GM11168 (cell line): ENCODE data around the gene RHBDF2.

ENCODE experiments used
- in situ Hi-C: fragments of 300-500 bp; cut with MboI; formaldehyde crosslinking; loops from one replicate; pipeline ENCODE4 v1.12.0; 2022; ENCODE audit warnings: low sequenced_read_pairs; ENCODE audit not compliant: unreplicated experiment

The RHBDF2 gene

GRCh38 chr17:76469076-76469990 lies 31.9 kb downstream of the RHBDF2 start:
- in situ Hi-C loops, result loop anchor here (5.0 kb wide), 1 partner anchor 38 kb away; no protein-coding TSS in a partner anchor

DNA sequence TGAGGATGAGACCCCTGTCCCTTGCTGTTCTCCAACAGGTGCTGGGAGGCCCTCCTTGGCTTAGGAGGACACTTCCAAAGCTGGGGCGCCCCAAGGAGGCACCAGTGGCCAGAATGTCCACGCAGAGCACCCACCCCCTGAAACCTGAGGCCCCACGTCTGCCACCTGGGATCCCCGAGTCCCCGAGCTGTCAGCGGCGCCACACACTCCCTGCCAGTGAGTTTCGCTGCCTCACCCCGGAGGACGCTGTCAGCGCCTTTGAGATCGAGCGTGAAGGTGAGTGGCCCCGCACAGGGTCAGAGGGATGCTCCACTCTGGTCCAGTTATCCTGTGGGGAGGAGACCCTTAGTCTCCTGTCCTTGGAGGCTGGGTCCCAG lies 32.6 kb downstream of the RHBDF2 start:
- in situ Hi-C loops, result loop anchor here (5.0 kb wide), 1 partner anchor 39 kb away; no protein-coding TSS in a partner anchor

- in situ Hi-C loops, result loop anchor here (5.0 kb wide), 1 partner anchor 39 kb away; no protein-coding TSS in a partner anchor
Measured at GRCh38 chr17:76467809-76468633, 33.2 kb downstream of the RHBDF2 start.

- in situ Hi-C loops, result loop anchor here (5.0 kb wide), 1 partner anchor 40 kb away; no protein-coding TSS in a partner anchor
Measured at GRCh38 chr17:76467366-76467765, 33.9 kb downstream of the RHBDF2 start, which contains the start of gene AANAT. TSS of gene AANAT (plus strand) at chr17:76467603. CDS start at chr17:76468747, 1,144 bp downstream.

DNA sequence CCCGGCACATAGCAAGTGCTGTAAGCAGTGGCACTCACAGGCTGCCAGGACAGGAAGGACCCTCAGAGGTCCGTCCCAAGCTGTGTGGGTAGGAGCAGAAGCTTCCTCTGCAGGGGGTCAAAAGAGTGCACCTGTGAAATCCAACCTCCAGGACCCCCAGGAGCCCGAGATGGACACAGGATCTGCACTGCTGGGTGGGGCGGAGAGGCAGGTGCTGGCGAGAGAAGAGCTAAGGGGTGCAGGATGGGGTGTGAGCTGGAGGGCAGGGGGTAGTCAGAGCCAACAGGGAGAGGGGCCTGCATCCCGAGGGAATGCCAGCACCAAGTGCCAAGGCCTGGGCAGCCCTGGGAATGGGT lies 34.5 kb downstream of the RHBDF2 start:
- in situ Hi-C loops, result loop anchor here (5.0 kb wide), 1 partner anchor 41 kb away; no protein-coding TSS in a partner anchor

DNA sequence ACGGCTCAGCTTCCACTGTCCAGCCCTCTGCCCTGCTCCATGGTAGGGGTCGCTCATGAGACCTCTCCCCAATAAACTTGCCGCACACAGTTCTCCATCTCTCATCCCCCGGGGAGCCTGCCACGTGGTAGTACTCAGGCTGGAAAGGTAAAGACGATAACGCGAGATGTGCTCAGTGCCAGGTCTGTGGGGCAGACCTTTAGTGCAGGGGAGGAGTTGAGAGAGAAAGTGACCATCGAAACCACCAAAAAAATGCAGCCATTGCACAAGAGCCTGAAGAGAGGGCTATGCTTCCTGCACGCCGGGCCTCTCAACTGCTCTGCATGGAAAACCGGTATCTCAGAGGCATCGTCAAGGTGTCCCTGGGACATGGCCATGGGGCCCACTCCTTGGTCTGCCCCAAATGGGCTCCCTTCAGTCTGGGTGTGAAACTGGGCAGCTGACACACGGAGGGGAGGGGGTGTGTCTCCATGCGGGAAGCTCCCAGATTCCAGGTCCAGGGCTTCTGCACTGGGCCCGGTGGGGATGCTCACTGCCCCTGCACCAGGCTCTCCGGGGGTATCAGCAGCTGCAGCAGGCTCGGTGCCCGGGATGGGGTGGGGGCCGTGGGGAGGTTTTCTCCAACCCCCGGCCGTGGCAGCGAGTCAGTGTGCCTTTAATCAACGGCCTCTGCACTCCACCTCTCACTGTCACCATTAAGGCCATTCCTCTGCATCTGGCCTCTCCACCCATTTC lies 38.5 kb downstream of the RHBDF2 start:
- in situ Hi-C loops, result no loop called here

DNA sequence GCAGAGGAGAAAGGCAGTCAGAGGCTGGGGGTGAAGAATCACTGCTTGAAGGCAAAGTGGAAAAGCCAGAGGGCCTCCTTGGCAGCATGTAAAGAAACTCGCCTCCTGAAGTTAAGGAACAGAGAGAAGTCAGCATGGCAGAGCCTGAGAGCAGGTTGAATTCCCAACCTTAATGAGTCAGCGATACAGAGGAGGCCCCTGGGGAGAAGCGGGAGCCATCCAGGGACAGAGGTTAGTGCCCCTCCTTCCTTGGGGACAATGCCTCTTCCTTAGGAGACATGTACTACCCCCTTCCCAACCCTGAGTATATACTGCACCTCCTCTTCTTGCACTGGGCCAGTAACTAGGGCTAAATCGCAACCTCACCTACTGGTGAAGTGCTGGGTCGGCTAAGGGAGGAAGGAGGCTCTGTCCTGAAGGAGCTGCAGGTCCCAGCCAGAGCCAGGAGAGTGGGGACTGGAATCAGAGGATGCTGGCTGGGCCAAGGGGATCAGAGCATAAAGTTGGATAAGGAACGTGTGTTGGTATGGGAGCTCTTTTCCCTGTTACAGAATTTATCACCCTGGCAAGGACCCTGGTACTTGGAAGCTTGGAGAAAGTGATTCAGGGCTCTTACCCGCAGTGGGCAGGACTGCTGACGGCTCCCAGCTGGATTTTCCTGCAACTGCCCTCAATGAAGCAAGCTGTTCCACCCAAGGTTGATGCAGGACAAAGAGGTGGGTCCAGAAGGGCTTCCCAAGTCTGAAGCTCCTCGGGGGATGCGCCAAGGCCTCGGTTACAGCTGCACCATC lies 39.3 kb downstream of the RHBDF2 start:
- in situ Hi-C loops, result no loop called here

GRCh38 chr17:76459674-76460073 lies 41.5 kb downstream of the RHBDF2 start:
- in situ Hi-C loops, result no loop called here

DNA sequence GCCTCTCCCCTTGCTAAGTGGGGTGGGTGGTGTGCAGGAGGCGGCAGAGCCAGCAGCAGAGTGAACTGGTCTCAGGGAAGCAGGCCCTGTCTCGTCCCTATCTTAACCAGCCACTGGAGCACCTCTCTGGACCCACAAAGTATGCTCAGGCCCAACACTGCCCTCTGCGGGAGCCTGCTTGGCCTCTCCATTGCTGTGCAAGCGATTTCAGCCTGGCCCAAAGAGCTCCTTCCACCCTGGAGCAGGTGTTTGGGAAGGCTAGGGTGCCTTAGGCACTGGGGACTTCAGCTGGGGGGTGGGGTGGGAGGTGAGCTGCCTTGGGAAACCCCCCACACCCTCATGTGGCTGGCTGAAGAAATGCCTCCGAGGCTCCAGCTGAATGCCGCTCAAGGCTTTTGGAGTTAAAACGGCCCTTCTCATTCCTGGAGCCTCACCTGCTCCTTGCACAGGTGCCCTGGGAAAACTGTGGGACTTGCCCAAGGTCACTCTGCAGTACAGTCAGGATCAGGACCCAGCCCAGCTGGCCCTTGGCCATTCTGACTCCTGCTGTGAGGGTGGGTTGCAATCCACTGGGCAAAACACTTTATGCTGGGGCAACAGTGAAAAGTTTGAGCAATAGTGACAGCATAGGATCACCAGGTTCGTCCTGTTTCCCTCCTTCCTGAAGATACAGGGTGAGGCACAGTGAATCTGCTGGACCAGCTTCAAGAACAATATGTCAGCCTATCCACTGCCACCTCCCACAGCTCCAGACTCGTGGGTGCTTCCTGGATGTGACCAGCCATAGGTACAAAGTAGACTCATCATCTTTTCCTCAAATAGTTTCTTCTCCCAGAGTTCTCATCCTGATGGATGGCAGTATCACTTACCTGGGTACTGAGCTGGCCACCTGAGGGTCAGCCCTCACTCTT lies 42.4 kb downstream of the RHBDF2 start:
- in situ Hi-C loops, result no loop called here

DNA sequence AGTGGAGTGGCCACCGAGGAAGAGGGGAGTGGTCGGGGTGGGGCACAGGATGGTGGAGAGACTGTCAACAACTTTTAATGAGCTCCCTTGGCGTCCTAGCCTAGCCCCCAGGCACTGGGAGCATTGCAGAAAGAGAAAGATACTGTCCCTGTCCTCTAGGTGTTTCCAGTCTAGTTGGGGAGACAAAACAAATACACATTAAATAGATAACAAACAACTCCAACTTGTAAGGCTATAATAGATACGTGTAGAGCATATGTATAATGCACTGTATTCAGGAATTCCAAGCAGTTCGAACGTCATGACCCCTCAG lies 47.8 kb downstream of the RHBDF2 start:
- in situ Hi-C loops, result no loop called here

GRCh38 chr17:76452660-76453430 lies 48.4 kb downstream of the RHBDF2 start, which contains the start of gene UBE2O:
TSS of gene UBE2O (minus strand) at chr17:76453152. CDS start at chr17:76453141, 11 bp downstream.
- in situ Hi-C loops, result no loop called here

- in situ Hi-C loops, result no loop called here
Measured at GRCh38 chr17:76452127-76452659, 49.0 kb downstream of the RHBDF2 start.

DNA sequence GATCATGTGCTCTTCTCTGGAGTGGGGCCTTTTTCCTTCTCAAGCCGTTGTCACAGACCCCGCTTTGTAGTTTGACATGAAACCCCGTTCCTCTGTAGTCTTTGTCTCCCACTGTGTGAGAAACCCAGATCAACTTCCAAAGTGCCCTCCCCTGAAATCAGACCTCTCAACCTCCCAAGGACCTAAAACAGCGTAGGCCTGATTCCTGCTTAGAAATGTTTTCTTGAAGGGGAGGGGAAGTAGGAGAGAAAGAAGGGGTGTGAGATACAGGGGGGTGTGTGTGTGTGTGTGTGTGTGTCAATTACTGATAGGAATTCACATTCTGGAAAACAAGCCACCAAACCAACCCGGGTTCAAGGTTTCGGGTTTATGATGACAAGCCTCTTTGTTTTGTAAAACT lies 49.7 kb downstream of the RHBDF2 start:
- in situ Hi-C loops, result no loop called here

- in situ Hi-C loops, result no loop called here
Measured at GRCh38 chr17:76449126-76449525, 52.1 kb downstream of the RHBDF2 start.

GRCh38 chr17:76447931-76448652 lies 53.1 kb downstream of the RHBDF2 start:
- in situ Hi-C loops, result no loop called here

- in situ Hi-C loops, result no loop called here
Measured at GRCh38 chr17:76446449-76447231, 54.6 kb downstream of the RHBDF2 start.
